Spleen (tissue), 7 donors: ENCODE measurements around the gene CCNY.
"Not testable (repeated sequence)": the region's sequence is repeated elsewhere in the genome, so short reads cannot be mapped to it uniquely, and the experiment has no call there.

Experiments
- CTCF ChIP-seq, 11 experiments: fragments of 200-600 bp in 7 of 11; fragments of 450-650 bp in 4 of 11; sonication (generic) in 4 of 11; IDR thresholded peaks in 8 of 11; conservative IDR thresholded peaks in 3 of 11; 1 replicate in 7 of 11; 2 replicates in 4 of 11; pipeline versions ENCODE4 v1.4.0 to v1.8.0; 2016 to 2021; ENCODE audit warnings: antibody characterized with exemption in 11 of 11, inconsistent platforms in 4 of 11, mild to moderate bottlenecking in 1 of 11
- POLR2AphosphoS5 ChIP-seq, 3 donors: sonication (generic); formaldehyde crosslinking; IDR thresholded peaks; one replicate each; pipeline ENCODE4 v1.5.1; 2017; ENCODE audit warnings: antibody characterized with exemption in 3 of 3
- donor health status: DM: no; HTN: no; CAD: no; lungs with moderate emphysema.
- donor health status: DM: no; HTN: no; CAD: no.
- donor health status: DM: no; HTN: no; CAD: no.

GRCh38 chr10:35518187-35518586 lies 181.9 kb downstream of the CCNY start:
- TF ChIP-seq CTCF (IDR thresholded peaks at IDR 0.05 in 8 of 11, conservative IDR thresholded peaks at IDR 0.05 in 3 of 11); POLR2AphosphoS5 (IDR thresholded peaks at IDR 0.05): not testable (repeated sequence)
